Measurements from ENCODE around the gene COL11A2.

DNA sequence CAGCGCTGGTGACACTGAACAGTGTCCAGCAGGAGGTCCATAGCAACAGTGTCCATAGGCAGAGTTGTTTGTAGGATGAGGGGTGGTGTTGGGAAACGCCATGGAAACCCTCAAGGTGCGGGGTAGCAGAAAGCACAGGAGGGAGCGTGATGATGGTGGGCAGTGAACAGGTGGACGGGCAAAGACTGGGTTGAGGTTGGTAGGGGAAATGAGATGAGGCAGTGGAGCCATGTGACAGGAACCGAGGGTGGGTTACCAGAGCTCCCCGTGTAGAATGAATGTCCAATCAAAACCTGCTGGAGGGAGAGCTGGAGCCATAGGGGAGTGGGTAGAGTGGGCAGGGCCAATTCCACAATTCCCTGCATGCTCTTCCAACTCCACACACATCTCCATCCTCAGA lies 78.5 kb downstream of the COL11A2 start:
- TF ChIP-seq, protein P1, sequence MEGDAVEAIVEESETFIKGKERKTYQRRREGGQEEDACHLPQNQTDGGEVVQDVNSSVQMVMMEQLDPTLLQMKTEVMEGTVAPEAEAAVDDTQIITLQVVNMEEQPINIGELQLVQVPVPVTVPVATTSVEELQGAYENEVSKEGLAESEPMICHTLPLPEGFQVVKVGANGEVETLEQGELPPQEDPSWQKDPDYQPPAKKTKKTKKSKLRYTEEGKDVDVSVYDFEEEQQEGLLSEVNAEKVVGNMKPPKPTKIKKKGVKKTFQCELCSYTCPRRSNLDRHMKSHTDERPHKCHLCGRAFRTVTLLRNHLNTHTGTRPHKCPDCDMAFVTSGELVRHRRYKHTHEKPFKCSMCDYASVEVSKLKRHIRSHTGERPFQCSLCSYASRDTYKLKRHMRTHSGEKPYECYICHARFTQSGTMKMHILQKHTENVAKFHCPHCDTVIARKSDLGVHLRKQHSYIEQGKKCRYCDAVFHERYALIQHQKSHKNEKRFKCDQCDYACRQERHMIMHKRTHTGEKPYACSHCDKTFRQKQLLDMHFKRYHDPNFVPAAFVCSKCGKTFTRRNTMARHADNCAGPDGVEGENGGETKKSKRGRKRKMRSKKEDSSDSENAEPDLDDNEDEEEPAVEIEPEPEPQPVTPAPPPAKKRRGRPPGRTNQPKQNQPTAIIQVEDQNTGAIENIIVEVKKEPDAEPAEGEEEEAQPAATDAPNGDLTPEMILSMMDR (IDR thresholded peaks at IDR 0.05 in 2 of 3, conservative IDR thresholded peaks at IDR 0.05 in 1 of 3; ENCODE audit: borderline replicate concordance in 1 of 3, insufficient read depth in 1 of 3, low read depth in 2 of 3, low read length in 2 of 3): no peak
- TF ChIP-seq EZH2phosphoT487 (IDR thresholded peaks at IDR 0.05; ENCODE audit: borderline replicate concordance) (no peak), CEBPB (IDR thresholded peaks at IDR 0.05; ENCODE audit: low read depth) (no peak), POLR2A (IDR thresholded peaks at IDR 0.05; ENCODE audit: borderline replicate concordance, extremely low read depth, insufficient read depth, insufficient read length) (no peak)
